NCI-H460 (cell line): ENCODE data around the gene SLC2A14. TPM values are rescaled to one million over a fixed set of nuclear protein-coding genes. Genes with fewer than 3 reads are reported as not detected.
"Not testable (repeated sequence)": the region's sequence is repeated elsewhere in the genome, so short reads cannot be mapped to it uniquely, and the experiment has no call there.

Source experiments
- DNase-seq: peaks from one replicate; pipeline ENCODE4 v3.0.0-alpha.2; 2016; ENCODE audit warnings: low read depth; ENCODE audit errors: extremely low read depth
- total RNA-seq: library from RNA; depleted of rRNA; stranded (reverse); fragments of >200 nt; shearing (Covaris generic); gene quantifications from 2 replicates; pipeline ENCODE4 v1.2.3, GENCODE V29; 2014

Gene SLC2A14
- total RNA-seq, 1 experiment from 2014 or later: not detected

DNA sequence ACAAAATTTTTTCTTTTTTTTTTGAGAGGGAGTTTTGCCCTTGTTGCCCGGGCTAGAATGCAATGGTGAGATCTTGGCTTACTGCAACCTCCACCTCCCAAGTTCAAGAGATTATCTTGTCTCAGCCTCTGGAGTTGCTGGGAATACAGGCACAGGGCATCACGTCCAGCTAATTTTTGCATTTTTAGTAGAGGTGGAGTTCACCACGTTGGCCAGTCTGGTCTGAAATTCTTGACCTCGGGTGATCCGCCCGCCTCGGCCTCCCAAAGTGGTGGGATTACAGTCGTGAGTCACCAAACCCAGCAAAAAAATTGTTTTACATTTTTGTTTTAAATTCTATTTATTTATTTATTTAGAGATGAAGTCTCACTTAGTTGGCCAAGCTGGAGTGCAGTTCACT lies 4.7 kb upstream of the SLC2A14 start:
- no peak for DNase-seq

DNA sequence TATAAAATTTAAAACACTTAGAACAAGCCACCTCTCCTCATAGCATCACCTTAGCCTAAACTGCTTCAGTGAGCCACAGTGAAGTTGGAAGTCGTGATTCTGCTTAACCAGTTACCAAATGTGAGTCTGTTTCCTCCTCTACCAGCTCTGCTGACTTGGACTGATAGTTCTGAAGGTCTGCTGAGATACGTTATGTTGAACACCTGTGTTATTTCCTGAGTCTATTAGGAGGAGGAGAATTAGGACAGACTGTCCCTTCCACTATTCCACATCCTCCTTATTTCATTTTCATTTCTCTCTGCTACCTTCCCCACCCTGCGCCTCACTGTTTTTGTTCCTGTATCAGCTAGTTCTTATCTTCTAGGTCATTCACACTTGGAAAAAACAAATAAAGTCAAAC lies 2.4 kb downstream of the SLC2A14 start:
- DNase-seq: no peak

DNA sequence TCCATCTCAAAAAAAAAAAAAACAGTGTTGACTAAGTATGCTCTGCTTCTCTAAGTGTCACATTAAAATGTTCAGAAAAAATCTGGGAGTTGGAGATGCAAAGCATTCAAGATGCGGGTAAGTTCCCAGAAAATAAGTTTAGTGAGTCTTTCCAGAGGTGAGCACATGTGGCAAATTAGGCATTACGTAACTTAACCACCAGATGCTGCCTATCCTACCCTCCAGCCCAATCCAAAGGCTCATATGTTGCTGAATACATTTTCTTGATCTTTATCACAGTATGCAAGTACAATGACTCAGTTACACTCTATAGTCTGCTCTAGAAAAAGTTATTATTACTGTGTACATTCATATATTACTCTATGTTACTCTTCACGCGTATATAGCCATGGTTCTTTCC lies 3.6 kb downstream of the SLC2A14 start:
- no peak for DNase-seq

DNA sequence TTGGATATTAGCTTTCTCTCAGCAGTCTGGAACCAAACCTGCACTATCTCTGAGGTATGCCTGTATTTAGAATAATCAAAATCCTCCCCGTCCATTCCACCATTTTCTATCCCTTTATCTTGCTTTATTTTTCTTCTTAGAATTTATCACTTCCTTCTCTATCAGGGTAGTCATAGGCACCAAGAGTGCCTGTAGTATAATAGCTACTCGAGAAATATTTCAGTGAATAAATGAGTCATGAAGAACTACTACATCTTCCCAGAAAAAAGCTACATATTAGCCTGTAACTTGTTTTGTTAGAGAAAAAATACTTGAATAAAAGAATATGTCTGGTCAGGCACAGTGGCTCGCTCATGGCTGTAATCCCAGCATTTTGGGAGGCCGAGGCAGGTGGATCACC lies 4.3 kb downstream of the SLC2A14 start:
- no peak for DNase-seq

DNA sequence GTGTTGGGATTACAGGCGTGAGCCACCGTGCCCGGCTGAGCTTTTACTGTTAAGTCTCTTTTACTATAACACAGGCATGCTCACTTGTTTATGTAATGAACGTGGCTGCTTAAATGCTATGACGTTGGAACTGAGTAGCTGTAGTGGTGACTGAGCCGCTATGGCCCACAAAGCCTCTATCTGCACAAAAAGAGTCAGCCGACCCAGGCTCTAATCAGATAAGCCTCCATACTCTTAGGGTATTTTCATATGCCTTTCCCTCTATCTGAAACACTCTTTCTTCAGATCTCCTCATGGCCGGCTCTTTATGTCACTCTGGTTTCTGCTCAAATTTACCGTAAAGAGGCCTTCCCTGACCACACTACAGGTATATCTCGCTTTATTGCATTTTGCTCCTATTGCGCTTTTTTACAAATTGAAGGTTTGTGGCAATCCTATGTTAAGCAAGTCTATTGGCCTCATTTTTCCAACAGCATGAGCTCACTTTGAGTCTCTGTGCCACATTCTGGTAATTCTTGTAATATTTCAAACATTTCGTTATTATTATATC lies 8.0 kb downstream of the SLC2A14 start:
- no peak for DNase-seq

DNA sequence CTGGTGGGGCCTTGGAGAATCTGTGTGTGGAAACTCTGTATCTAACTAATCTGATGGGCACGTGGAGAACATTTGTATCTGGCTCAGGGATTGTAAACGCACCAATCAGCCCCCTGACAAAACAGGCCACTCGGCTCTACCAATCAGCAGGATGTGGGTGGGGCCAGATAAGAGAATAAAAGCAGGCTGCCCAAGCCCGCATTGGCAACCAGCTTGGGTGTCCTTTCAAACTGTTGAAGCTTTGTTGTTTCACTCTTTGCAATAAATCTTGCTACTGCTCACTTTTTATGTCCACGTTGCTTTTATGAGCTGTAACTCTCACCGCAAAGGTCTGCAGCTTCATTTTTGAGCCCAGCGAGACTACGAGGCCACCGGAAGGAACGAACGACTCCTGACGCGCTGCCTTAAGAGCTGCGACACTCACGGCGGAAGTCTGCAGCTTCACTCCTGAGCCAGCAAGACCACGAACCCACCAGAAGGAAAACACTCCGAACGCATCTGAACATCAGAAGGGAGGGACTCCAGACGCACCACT lies 9.8 kb downstream of the SLC2A14 start:
- DNase-seq: not testable (repeated sequence)

DNA sequence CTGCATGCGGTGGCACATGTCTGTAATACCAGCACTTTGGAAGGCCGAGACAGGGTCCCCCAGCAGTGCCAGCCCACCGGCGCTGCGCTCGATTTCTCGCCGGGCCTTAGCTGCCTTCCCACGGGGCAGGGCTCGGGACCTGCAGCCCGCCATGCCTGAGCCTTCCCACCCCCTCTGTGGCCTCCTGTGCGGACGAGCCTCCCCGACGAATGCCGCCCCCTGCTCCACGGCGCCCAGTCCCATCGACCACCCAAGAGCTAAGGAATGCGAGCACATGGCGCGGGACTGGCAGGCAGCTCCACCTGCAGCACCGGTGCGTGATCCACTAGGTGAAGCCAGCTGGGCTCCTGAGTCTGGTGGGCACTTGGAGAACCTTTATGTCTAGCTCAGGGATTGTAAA lies 10.4 kb downstream of the SLC2A14 start:
- DNase-seq: not testable (repeated sequence)

DNA sequence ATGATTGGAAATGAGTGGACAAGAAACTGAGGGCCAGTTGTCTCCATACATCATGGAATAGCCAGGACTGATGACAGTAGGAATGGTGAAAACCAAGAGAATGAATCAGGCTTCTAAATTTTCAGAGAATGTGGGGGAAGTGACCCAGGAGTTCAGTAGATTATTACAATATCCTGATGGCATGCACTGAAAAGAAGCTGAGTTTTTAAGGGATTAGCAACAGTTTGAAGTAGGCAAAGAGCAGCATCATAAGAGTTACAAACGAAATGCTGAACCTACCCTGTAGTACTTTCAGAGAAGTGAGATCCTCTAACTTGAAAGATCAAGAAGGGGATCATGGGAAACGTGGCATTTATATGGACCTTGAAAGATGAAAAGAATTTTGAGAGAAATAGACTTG lies 13.2 kb downstream of the SLC2A14 start:
- no peak for DNase-seq

DNA sequence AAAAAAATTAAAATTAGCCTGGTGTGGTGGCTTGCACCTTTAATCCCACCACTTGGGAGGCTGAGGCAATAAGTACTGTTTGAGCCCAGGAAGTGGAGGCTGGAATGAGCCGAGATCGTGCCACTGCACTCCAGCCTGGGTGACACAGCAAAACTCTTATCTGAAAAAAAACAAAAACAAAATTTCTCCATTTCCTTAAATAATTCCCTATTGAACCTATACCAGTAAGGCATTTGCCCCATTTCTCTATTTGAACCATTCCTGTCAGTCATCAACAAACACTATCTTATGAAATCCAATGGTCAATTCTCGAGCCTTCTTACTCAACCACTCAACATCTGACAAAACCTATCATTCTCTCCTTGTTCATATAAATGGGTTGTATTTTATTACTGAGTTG lies 14.7 kb downstream of the SLC2A14 start:
- DNase-seq: no peak

DNA sequence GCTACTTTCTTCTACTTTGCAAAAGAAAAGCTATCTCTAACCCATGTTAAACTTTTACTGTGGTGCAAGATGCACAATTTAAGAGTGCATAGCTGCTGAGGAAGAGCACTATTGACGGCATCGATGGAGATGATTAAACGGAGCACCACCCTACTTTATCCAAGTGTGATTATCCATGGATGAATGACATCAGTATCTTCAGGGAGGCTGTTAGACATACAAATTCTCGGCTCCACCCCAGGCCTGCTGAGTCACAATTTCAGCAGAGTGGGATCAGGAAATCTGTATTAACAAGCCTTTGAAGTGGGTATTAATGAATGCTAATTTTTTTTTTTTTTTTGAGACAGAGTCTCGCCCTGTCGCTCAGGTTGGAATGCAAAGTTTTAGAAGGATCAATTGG lies 16.2 kb downstream of the SLC2A14 start:
- no peak for DNase-seq

DNA sequence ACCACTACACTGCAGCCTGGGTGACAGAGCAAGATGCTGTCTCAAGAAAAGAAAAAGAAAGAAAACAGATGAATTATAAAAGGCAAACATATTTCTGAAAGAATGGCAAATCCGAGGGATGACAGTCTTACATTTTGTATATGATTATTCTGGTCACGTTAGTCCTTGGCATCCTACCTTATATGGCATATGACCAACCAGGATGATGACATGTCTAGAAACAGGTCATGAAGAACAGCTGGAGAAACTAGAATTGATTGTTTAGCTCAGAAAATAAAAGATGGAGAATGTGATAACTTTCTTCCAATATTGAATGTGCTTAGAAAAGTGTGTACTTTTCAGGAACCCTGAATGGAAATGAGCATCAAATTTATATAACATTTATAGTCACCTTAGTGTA lies 19.2 kb downstream of the SLC2A14 start:
- DNase-seq: no peak

DNA sequence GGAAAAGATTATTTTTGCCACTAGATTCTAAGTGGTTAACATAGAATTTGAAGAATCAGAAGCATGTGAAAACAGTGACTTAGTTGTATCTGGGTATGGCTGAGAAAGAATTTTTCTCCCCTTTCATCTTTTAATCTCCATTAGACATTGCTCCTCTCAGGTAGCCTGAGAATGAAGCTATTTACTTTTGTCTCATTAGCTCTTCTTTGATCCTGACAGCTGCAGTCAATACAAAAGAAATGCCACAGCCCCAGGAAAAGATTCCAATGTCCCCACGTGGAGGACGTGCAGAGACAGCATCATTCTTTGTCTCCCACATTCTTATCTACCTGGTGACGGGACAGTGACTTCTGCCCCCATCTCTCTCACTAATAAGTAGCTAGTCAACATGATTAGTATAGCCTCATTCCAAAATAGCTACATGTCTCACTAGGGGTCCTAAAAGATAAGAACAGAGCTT lies 21.1 kb downstream of the SLC2A14 start:
- not testable (repeated sequence) for DNase-seq

DNA sequence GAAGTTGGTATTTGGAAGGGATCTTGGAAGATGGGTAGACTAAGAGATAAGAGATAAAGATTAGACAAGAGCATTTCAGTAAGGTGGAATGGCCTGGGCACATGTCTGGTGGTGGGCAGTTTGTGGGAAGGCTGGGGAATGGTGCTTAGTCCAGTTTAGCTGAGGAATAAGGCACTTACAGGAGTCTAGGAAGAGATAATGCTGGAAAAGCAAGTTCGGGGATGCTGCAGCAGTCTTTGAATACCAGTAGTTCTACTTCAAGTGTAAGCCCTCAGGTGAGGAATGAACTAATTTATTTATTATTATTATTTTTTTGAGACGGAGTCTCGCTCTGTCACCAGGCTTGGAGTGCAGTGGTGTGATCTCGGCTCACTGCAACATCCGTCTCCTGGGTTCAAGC lies 22.6 kb downstream of the SLC2A14 start:
- not testable (repeated sequence) for DNase-seq

DNA sequence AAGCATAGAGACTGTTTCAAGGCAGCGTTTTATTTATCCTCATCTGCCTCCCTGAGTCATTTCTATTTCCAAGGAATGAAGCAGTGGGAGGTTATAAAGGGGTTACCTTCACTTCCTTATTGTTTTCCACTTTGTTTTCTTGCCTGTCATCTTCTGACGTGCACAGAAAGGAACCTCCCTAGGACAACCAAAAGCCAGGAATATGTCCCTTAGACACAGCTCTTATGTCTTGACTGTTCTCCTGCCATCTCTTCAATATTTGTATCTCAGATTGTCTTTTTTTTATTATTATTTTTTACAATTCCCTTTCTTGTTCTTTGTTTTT lies 24.7 kb downstream of the SLC2A14 start:
- not testable (repeated sequence) for DNase-seq

DNA sequence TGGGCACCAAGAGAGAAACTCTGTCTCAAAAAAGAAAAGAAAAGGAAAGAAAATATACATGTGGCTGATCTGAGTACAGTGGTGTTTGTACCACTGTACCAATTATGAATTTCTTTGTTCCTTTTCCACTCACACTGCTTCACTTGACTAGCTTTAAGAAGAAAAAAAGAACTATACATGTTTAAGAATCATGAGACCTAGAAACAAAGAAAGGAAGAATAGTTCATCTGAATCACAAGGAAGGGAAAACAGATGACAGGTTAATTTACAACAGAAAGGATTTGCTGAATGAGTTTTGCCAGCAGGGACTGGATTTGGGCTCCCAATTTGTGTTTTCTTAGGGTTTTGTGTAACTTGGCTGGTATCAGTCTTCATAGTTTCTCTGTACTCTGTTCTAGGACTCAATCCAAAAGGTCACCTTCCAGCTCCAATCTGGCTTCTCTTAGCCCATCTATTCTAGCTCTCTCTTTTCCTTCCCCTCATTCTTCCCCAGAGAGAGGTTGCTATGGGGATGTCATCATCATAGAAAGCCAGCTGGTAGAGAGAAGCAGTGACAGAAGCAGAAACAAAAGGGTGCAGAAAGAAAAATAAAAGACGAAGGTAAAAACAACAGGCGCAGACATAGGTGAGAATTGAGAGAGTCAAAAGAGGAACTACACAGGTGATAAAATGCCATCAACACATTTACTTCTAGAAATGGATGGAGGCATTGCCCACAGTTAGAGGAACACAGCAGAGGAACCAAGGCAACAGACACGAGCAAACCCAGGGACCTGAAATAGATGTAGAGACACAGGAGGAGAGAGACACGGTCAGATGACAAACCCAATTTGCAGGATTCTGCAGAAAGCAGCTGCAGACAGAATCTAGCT lies 25.3 kb downstream of the SLC2A14 start:
- not testable (repeated sequence) for DNase-seq

DNA sequence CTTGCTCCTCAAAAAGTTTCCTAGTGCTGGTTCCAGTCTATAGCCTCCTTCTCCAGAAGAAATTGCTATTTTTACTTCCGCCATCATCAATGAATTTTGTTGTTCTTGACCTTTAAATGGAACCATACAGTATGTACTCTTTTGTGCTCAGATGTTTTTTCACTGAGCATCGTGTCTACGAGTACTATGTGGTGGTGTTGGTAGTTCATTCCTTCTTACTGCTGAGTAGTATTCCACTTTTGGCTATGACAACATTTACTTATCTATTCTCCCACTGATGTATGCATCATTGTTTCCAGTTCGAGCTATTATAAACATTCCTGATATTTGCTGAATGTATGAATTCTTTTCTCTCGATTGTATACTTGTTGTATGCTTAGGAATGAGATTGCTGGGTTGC lies 28.6 kb downstream of the SLC2A14 start:
- no peak for DNase-seq

DNA sequence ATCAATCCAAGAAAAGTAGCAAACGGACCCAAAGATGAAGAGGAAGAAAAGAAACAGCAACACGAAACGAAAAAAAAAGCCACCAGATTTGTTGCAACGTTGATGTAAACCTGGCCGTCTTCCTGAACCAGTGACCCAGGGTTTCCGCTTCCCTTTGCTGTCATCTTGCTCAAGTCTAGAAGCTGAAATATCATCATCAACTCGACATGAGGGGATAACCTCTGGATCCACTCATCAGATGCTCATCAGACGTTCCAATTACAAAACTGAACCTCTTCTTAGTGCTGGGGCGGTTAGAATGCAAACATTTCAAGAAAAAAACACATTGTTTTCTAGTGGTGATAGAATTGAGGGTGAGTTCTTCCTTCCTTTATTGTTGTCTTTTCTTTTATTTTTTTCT lies 29.1 kb downstream of the SLC2A14 start:
- not testable (repeated sequence) for DNase-seq

DNA sequence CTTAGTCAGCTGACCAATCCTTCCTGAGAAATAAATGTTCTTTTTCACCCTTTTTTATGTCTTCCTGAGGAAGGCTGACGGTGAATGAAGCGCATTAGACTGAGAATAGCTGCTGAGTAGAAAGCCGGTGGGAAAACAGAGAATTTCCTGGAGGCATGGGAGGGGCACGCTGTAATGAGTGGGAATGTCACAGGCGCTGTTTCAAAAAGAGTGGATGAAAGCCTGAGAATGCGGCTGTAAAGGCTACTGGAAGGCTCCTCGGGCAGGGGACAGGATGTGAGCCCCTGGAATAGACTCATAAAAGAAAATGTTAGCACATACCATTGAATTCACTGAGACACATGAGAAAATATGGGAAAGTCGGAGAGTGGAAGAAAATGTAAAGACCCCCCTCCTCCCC lies 29.6 kb downstream of the SLC2A14 start:
- not testable (repeated sequence) for DNase-seq

DNA sequence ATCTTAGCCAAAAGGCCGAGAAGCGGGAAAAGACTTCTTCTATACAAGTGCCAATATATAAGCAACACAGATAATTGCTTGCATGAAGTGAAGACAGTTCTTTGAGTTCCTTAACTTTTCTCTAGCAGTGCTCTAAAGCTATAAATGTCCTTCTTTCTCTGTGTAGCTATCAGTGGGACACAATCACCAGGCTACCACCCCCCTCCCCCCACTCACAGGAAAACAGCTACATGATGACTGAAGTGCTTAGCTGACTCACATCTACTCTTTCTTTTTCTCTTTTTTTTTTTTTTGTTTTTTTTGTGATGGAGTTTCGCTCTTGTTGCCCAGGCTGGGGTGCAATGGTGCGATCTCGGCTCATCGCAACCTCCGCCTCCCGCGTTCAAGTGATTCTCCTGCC lies 30.3 kb downstream of the SLC2A14 start:
- DNase-seq: not testable (repeated sequence)

DNA sequence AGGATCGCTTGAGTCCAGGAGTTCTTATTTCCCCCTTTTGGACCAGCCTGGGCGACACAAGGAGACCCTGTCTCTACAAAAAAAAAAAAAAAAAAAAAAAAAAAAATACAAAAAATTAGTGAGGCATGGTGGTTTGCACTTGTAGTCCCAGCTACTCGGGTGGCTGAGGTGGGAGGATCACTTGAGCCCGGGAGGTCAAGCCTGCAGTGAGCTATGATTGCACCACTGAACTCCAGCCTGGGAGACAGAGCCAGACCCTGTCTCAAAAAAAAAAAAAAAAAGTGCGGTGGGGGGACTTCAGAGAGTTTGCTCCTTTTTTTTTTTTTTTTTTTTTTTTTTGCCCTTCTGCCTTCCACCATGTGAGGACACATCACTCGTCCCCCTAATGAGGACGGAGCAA lies 32.9 kb downstream of the SLC2A14 start:
- DNase-seq: not testable (repeated sequence)

DNA sequence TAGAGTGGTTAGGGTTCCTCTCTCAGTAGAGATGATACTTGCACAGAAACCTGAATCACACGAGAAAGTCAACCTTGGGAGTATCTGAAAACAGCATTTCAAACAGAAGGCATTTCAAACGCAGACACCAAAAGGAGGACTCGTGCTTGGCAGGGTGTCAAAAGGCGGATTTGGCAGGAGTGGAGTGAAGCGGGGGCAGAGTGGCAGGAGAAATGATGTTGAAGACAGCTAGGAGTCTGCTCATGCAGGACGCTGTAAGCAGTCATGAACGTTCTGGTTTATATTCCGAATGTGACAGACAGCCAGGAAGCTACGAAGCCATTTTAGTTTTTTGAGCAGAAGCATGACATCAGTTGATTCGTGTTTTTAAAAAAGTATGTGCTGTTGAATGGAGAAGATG lies 33.5 kb downstream of the SLC2A14 start:
- not testable (repeated sequence) for DNase-seq

DNA sequence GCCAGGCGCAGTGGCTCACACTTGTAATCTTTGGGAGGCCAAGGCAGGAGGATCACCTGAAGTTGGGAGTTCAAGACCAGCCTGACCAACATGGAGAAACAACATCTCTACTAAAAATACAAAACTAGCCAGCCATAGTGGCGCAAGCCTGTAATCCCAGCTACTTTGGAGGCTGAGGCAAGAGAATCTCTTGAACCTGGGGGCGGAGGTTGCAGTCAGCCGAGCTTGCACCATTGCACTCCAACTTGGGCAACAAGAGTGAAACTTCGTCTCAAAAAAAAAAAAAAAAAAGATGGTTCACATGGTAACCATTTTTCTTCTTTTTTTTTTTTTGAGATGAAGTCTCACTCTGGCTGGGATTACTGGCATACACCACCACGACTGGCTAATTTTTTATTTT lies 35.3 kb downstream of the SLC2A14 start:
- no peak for DNase-seq
